Thyroid gland (tissue), 4 donors: ENCODE data around the gene HIVEP3. TPM values are rescaled to one million over a fixed set of nuclear protein-coding genes. Genes with fewer than 3 reads are reported as not detected.
A peak's percentile ranks its signal among the peaks of the same experiment; 100 is the strongest.
"Not testable (repeated sequence)": the region's sequence is repeated elsewhere in the genome, so short reads cannot be mapped to it uniquely, and the experiment has no call there.

ENCODE experiments used
- DNase-seq, 2 donors: peaks; one replicate each; pipeline ENCODE4 v3.0.0-alpha.2; 2019
- H3K27ac ChIP-seq, 3 donors: fragments of 200-600 bp; sonication (generic); 1 replicate in 2 of 3; 2 replicates in 1 of 3; pipeline ENCODE4 v1.5.1; 2016 to 2019; ENCODE audit warnings: mild to moderate bottlenecking in 1 of 3, moderate library complexity in 1 of 3
- H3K27me3 ChIP-seq: fragments of 200-600 bp; sonication (generic); one replicate; pipeline ENCODE4 v1.5.1; 2019
- H3K36me3 ChIP-seq, 2 donors: fragments of 200-600 bp; sonication (generic); one replicate each; pipeline ENCODE4 v1.5.1; 2016 to 2019
- H3K4me1 ChIP-seq, 2 donors: fragments of 200-600 bp; sonication (generic); one replicate each; pipeline ENCODE4 v1.5.1; 2017 to 2019
- H3K4me3 ChIP-seq, 3 donors: fragments of 200-600 bp; sonication (generic); replicated peaks in 1 of 3; 1 replicate in 2 of 3; 2 replicates in 1 of 3; pipeline ENCODE4 v1.5.1; 2016; ENCODE audit warnings: mild to moderate bottlenecking in 1 of 3
- H3K9me3 ChIP-seq: fragments of 200-600 bp; sonication (generic); one replicate; pipeline ENCODE4 v1.5.1; 2017
- POLR2A ChIP-seq, 2 donors: fragments of 450-650 bp; IDR thresholded peaks; one replicate each; pipeline ENCODE4 v1.6.1; 2017; ENCODE audit warnings: antibody characterized with exemption in 2 of 2, mild to moderate bottlenecking in 2 of 2, moderate library complexity in 1 of 2
- WGBS, 2 donors: methylation state at CpG; one replicate each; pipeline ENCODE4 v1.1.5; 2017; 5-methylcytosine and 5-hydroxymethylcytosine counted together
- intact Hi-C: fragments of 100-400 bp; cut with DNase I; formaldehyde crosslinking; loops from one replicate; pipeline ENCODE4 v1.15.1; 2023
- total RNA-seq, 4 donors: library from RNA; depleted of rRNA; stranded (reverse); fragments of >200 nt; gene quantifications; one replicate each; pipeline ENCODE4 v1.2.3, GENCODE V29; 2016
- TF ChIP-seq, protein P1 (sequence below), 6 experiments: fragments of 200-600 bp in 3 of 6; fragments of 450-650 bp in 3 of 6; sonication (generic) in 3 of 6; IDR thresholded peaks; one replicate each; pipeline ENCODE4 v1.5.1; 2016 to 2019; ENCODE audit warnings: antibody characterized with exemption in 6 of 6, mild to moderate bottlenecking in 2 of 6, inconsistent platforms in 1 of 6, moderate library complexity in 1 of 6

Gene HIVEP3
- total RNA-seq, 4 donors from 2014 or later = 9.7 to 13.5 (median 12.5) TPM

DNA sequence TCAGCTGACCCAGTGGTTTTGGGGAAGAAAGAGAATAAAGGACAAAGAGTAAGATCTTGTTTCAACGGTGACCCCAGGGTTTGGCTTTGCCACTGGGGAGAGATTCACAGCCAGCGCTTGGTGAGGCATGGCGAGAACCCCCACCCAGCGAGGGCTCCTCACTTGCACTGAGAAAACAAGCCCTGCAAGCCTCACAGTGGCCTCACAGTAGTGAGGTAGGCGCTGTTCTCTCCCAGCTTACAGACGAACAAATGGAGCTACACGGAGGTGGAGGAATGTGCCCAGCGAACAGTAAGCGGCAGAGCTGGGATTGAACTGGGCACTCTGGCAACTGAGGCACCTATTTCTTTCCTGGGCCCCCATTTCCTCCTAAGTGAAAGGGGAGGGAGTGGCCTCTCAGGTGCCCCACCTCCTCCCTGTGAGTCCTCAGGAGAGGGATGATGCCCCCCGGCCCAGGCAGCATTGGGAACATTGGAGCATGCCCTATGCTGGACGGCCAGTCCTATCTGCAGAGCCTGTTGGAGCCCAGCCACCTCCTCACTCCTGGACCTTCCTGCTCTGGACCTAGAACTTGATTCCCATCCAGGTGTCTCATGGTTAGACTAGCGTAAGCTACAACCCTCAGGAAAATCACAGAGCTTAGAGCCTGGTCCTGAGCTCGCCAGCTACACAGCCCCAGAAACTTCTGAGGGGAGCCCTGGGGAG lies 360.8 kb downstream of the HIVEP3 start:
- Histone ChIP-seq H3K36me3 (no peaks in the 10 kb centered on the region), H3K4me3 (no peak overlapping the region), H3K4me1 (peaks cover 0 to 10% of the 10 kb centered on the region in 2 donors), H3K9me3 (no peaks in the 10 kb centered on the region), H3K27ac (peak overlapping the region in 2 of 3 donors; percentile 21 to 40), H3K27me3 (no peaks in the 10 kb centered on the region)
- 82 to 89% methylated on average over 12 to 13 of the region's 13 CpGs for WGBS, 2 donors
- TF ChIP-seq, protein P1, sequence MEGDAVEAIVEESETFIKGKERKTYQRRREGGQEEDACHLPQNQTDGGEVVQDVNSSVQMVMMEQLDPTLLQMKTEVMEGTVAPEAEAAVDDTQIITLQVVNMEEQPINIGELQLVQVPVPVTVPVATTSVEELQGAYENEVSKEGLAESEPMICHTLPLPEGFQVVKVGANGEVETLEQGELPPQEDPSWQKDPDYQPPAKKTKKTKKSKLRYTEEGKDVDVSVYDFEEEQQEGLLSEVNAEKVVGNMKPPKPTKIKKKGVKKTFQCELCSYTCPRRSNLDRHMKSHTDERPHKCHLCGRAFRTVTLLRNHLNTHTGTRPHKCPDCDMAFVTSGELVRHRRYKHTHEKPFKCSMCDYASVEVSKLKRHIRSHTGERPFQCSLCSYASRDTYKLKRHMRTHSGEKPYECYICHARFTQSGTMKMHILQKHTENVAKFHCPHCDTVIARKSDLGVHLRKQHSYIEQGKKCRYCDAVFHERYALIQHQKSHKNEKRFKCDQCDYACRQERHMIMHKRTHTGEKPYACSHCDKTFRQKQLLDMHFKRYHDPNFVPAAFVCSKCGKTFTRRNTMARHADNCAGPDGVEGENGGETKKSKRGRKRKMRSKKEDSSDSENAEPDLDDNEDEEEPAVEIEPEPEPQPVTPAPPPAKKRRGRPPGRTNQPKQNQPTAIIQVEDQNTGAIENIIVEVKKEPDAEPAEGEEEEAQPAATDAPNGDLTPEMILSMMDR (IDR thresholded peaks at IDR 0.05) = no peak
- TF ChIP-seq POLR2A (IDR thresholded peaks at IDR 0.05) = no peak
- intact Hi-C loops = no loop called here
- DNase-seq = no peak

DNA sequence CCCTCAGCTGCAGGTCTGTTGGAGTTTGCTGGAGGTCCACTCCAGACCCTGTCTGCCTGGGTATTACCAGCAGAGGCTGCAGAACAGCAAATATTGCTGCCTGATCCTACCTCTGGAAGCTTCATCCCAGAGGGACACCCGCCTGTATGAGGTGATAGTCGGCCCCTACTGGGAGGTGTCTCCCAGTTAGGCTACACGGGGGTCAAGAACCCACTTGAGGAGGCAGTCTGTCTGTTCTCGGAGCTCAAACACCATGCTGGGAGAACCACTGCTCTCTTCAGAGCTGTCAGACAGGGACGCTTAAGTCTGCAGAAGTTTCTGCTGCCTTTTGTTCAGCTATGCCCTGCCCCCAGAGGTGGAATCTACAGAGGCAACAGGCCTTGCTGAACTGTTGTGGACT lies 364.0 kb downstream of the HIVEP3 start:
- H3K9me3 ChIP-seq, DNase-seq, intact Hi-C loops, H3K4me3 ChIP-seq, H3K27me3 ChIP-seq, H3K36me3 ChIP-seq, H3K27ac ChIP-seq: not testable (repeated sequence)
- WGBS, 2 donors = 93% methylated on average over 5 of the region's 5 CpGs; no CpG with 5 or more reads in 1 of the 2 donors
- H3K4me1 ChIP-seq = peaks cover 0 to 10% of the 10 kb centered on the region in 2 donors

DNA sequence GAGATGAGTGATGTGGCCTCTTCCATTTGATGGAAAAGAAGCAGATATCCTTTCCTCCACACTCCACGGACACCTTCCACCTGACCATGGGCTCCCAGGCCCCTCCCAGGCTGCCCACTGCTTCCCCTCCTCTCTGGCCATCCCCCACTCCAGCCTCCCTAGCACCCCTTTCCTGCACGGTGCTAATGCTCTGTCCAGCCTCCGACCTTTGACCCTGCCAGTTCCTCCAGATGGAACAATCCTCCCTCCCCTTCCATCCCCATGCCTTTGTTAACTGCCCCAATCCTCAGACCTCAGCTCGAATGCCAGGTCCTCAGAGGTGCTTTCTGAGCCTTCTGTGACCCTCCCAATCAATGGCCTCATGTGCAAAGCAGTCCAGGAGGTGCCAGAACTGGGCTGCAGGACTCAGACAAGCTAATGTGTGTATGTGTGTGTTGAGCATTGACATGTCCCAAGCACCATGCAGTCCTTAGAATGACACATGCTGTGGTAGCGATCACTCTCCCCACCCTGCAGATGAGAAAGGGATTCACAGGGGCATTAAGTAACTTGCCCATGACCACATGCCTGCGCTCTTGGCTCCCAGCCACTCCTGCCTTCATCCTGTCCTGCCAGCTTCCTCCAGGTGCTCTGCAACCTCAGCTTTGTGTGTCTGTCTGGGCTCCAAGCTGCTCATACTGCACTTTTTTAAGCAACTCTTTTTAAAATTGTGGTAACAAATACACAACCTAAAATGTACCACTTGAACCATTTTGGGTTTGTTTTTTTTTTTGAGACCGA lies 370.8 kb downstream of the HIVEP3 start:
- no peak overlapping the region for H3K4me3 ChIP-seq
- H3K27me3 ChIP-seq = no peaks in the 10 kb centered on the region
- peaks cover 0 to 12% of the 10 kb centered on the region in 2 donors for H3K4me1 ChIP-seq
- H3K9me3 ChIP-seq = no peaks in the 10 kb centered on the region
- intact Hi-C loops = no loop called here
- TF ChIP-seq, protein P1 (IDR thresholded peaks at IDR 0.05) = no peak
- no peak for TF ChIP-seq POLR2A (IDR thresholded peaks at IDR 0.05)
- WGBS, 2 donors = 81 to 87% methylated on average over 7 of the region's 7 CpGs
- no peak overlapping the region for H3K27ac ChIP-seq
- no peak for DNase-seq
- no peaks in the 10 kb centered on the region for H3K36me3 ChIP-seq

DNA sequence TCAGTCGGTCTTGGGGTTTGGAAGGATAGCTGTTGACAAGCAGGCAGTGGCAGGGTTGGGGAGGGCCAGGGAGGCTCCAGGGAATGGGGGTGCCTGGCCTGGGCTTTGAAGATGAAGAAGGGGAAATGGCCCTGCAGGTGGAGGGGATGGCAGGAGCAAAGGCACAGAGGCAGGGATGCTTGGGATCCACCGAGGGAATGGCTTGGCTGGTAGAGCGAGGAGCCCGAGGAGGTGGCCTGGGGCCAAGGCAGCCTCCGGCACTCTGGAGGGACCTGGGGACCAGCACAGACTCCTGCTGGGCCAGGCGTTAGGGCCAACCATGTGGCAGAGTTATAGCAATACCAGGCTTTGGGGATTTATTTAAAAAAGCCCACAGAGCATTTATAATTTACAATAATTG lies 371.4 kb downstream of the HIVEP3 start:
- 81 to 88% methylated on average over 6 of the region's 6 CpGs for WGBS, 2 donors
- no peak for TF ChIP-seq POLR2A (IDR thresholded peaks at IDR 0.05)
- TF ChIP-seq, protein P1 (IDR thresholded peaks at IDR 0.05) = no peak
- DNase-seq = no peak
- Histone ChIP-seq H3K4me3 (no peak overlapping the region), H3K27ac (no peak overlapping the region), H3K4me1 (peaks cover 0 to 12% of the 10 kb centered on the region in 2 donors), H3K27me3 (no peaks in the 10 kb centered on the region), H3K36me3 (no peaks in the 10 kb centered on the region), H3K9me3 (no peaks in the 10 kb centered on the region)
- intact Hi-C loops = no loop called here

DNA sequence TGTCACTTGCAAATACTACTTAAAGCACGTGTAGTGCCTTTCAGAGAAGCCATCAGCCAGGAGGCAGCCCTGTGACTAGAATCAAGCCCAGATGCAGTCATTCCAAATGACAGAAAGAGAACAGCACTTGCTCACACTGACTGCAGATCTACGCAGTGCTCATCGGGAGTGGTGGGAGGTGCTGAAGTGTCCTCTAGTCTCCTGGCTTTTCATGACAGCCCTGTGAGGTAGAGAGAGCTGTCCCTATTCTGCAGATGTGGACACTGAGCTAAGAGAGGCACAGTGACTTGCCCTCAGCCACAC lies 371.9 kb downstream of the HIVEP3 start:
- TF ChIP-seq, protein P1 (IDR thresholded peaks at IDR 0.05) = no peak
- no peak for TF ChIP-seq POLR2A (IDR thresholded peaks at IDR 0.05)
- Histone ChIP-seq H3K4me3 (no peak overlapping the region), H3K9me3 (no peaks in the 10 kb centered on the region), H3K27me3 (no peaks in the 10 kb centered on the region), H3K4me1 (peaks cover 0 to 12% of the 10 kb centered on the region in 2 donors), H3K27ac (no peak overlapping the region), H3K36me3 (no peaks in the 10 kb centered on the region)
- WGBS, 2 donors = 76% methylated on average over 3 of the region's 3 CpGs
- DNase-seq = no peak
- intact Hi-C loops = no loop called here
